NB4 (cell line): ENCODE measurements around the gene ZNF154.

Source experiments
- DNase-seq: peaks from one replicate; pipeline ENCODE4 v3.0.0; 2010; ENCODE audit warnings: low read depth
- H3K4me3 ChIP-seq: one replicate; pipeline ENCODE4 v1.5.1; 2011; ENCODE audit warnings: mild to moderate bottlenecking, low read depth, low read length, moderate library complexity
- MYC ChIP-seq: IDR thresholded peaks from 2 replicates; pipeline ENCODE4 v1.6.1; 2011; ENCODE audit warnings: low read depth, low read length
- POLR2A ChIP-seq: IDR thresholded peaks from 2 replicates; pipeline ENCODE4 v1.6.1; 2011; ENCODE audit warnings: mild to moderate bottlenecking; ENCODE audit not compliant: insufficient read length; ENCODE audit errors: extremely low read depth
- TF ChIP-seq, protein P1 (sequence below): IDR thresholded peaks from 2 replicates; pipeline ENCODE4 v1.6.1; 2011; ENCODE audit warnings: low read depth, low read length
- TF ChIP-seq, protein P2 (sequence below): IDR thresholded peaks from one replicate; pipeline ENCODE4 v1.5.1; 2012; ENCODE audit warnings: low read depth, low read length

The ZNF154 gene

DNA sequence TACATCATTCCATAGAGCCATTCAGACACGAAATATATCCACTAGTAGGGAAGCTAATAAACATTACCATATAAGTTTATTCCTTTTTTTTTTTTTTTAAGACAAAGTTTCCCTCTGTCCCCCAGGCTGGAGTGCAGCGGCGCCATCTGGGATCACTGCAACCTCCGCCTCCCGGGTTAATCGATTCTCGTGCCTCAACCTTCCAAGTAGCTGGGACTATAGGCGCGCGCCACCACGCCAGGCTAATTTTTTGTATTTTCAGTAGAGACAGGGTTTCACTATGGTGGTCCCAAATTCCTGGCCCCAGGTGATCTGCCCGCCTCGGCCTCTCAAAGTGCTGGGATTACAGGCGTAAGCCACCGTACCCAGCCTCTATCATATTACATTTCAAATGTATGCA is 612 bp upstream of the ZNF154 start:
- TF ChIP-seq, protein P1, sequence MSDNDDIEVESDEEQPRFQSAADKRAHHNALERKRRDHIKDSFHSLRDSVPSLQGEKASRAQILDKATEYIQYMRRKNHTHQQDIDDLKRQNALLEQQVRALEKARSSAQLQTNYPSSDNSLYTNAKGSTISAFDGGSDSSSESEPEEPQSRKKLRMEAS = no peak
- TF ChIP-seq, protein P2, sequence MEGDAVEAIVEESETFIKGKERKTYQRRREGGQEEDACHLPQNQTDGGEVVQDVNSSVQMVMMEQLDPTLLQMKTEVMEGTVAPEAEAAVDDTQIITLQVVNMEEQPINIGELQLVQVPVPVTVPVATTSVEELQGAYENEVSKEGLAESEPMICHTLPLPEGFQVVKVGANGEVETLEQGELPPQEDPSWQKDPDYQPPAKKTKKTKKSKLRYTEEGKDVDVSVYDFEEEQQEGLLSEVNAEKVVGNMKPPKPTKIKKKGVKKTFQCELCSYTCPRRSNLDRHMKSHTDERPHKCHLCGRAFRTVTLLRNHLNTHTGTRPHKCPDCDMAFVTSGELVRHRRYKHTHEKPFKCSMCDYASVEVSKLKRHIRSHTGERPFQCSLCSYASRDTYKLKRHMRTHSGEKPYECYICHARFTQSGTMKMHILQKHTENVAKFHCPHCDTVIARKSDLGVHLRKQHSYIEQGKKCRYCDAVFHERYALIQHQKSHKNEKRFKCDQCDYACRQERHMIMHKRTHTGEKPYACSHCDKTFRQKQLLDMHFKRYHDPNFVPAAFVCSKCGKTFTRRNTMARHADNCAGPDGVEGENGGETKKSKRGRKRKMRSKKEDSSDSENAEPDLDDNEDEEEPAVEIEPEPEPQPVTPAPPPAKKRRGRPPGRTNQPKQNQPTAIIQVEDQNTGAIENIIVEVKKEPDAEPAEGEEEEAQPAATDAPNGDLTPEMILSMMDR = no peak
- TF ChIP-seq MYC = no peak
- TF ChIP-seq POLR2A = no peak
- no peak overlapping the region for H3K4me3 ChIP-seq
- no peak for DNase-seq

DNA sequence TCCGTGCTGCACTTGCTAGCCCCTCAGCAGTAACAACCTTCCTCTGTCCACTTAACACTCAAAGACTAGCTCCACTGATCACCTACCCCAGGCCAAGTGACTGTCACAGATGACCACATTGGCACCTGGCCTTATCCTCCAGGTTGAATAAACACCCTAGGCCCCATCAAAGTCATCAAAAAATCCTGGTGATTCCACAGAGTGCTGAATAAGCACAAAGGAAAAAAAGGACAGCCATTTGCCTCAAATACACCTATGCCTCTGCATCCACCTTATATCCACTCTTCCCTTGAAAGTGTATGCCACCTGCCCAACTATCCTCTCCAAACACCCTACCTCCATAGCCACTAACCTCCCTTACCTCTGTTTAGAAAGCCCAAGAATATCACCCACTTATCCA is 2.7 kb downstream of the ZNF154 start:
- TF ChIP-seq, protein P2 = no peak
- TF ChIP-seq, protein P1 = no peak
- TF ChIP-seq MYC = no peak
- no peak for TF ChIP-seq POLR2A
- no peak for DNase-seq
- H3K4me3 ChIP-seq = no peak overlapping the region

DNA sequence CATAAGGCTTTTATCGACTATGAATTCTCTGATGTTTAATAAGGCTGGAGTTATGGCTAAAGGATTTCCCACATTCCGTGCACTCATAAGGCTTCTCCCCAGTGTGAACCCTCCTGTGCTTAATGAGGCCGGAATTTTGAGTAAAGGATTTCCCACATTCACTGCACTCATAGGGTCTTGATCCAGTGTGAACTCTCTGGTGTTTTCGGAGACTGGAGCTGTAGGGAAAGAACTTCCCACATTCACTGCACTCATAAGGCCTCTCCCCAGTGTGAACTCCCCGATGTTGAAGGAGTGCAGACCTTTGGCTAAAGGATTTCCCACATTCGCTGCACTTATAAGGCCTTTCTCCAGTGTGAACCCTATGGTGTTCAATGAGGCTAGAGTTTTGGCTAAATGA is 7.4 kb downstream of the ZNF154 start:
- TF ChIP-seq, protein P1 = no peak
- TF ChIP-seq MYC (no peak), POLR2A (no peak)
- TF ChIP-seq, protein P2 = no peak
- DNase-seq = no peak
- no peak overlapping the region for H3K4me3 ChIP-seq

DNA sequence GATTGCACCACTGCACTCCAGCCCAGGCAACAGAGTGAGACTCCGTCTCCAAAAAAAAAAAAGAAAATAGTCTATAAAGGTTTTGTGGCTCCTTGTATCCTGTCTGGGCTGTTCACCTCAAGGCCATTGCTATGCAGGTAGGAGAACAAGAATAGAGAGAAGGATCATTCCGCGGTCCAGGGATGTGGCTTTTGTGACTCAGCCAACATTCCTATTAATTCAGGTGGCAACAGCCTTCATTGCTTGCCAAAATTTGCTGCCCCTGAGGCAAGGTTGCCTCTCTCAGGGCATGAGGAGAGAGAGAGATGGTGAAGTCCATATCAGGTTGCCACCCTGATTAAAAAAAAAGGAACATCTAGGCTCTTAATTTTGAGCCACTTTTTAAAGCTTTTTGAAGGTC is 19.3 kb downstream of the ZNF154 start:
- DNase-seq = no peak

DNA sequence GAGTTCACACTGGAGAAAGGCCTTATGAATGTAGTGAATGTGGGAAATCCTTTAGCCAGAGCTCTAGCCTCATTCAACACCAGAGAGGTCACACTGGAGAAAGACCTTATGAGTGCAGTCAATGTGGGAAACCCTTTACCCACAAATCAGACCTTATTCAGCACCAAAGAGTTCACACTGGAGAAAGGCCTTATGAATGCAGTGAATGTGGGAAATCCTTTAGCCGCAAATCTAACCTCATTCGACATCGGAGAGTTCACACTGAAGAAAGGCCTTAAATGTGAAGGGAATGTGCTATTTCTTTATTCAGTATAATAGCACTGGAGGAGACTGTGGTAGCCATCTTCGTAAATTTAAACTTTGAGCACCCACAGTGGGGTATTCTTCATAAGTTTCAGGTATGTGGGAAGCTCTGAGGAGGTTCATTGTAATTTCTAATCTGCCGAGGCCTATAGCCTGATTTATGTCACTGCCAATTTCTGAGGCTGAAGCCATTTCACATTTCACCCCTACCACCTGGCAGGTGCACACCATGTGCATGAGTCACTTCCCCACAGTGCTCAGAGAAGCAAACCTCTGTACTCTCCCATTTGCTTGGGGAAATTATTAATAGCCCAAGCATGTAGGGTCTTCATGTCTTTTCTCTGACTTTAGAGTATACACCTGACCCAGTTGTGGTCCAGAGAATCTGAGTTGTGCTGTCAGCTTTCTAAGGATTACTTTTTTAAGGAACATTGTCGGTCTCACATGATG is 20.8 kb downstream of the ZNF154 start:
- H3K4me3 ChIP-seq = no peak overlapping the region
- TF ChIP-seq MYC (no peak), POLR2A (no peak)
- TF ChIP-seq, protein P2 = no peak
- TF ChIP-seq, protein P1 = no peak
- DNase-seq = no peak

More for the DNA sequence above, 19.3 kb downstream of the ZNF154 start:
- no peak overlapping the region for H3K4me3 ChIP-seq
- TF ChIP-seq POLR2A (no peak), MYC (no peak)
- TF ChIP-seq, protein P2 = no peak
- TF ChIP-seq, protein P1 = no peak
